H1 (cell line): ENCODE results near the gene NAMPT.

Experiments
- CBX5 ChIP-seq: fragments of 300-800, 300-1000 bp; sonication (generic); IDR thresholded peaks from 2 replicates; pipeline ENCODE4 v1.7.1; 2016; ENCODE audit warnings: antibody characterized with exemption, low read length, low read depth
- CEBPB ChIP-seq: IDR thresholded peaks from 2 replicates; pipeline ENCODE4 v1.6.1; 2012; ENCODE audit warnings: low read depth, low read length
- CREB1 ChIP-seq: IDR thresholded peaks from 2 replicates; pipeline ENCODE4 v1.6.1; 2012; ENCODE audit warnings: inconsistent platforms
- JUN ChIP-seq: IDR thresholded peaks from 2 replicates; pipeline ENCODE4 v1.6.1; 2011; ENCODE audit warnings: low read depth, mild to moderate bottlenecking, improper control_type of control experiment, low read length
- JUND ChIP-seq: IDR thresholded peaks from 2 replicates; pipeline ENCODE4 v1.6.1; 2011; ENCODE audit warnings: mild to moderate bottlenecking, improper control_type of control experiment, low read length
- KDM1A ChIP-seq: fragments of 200-600, 300-600 bp; sonication (generic); IDR thresholded peaks from 2 replicates; pipeline ENCODE4 v1.7.1; 2016; ENCODE audit warnings: mild to moderate bottlenecking, low read length, borderline replicate concordance
- POLR2AphosphoS5 ChIP-seq: IDR thresholded peaks from 2 replicates; pipeline ENCODE4 v1.6.1; 2011; ENCODE audit warnings: low read depth, low read length
- SP4 ChIP-seq: IDR thresholded peaks from 2 replicates; pipeline ENCODE4 v1.6.1; 2012; ENCODE audit warnings: low read length, inconsistent platforms
- TAF1 ChIP-seq: IDR thresholded peaks from 2 replicates; pipeline ENCODE4 v1.6.1; 2011; ENCODE audit warnings: mild to moderate bottlenecking, low read depth, low read length
- TCF12 ChIP-seq: IDR thresholded peaks from 2 replicates; pipeline ENCODE4 v1.6.1; 2011; ENCODE audit warnings: low read depth, mild to moderate bottlenecking, low read length
- TEAD4 ChIP-seq: IDR thresholded peaks from 2 replicates; pipeline ENCODE4 v1.6.1; 2012; ENCODE audit warnings: low read depth, low read length, inconsistent platforms, mixed read lengths
- YY1 ChIP-seq: IDR thresholded peaks from 2 replicates; pipeline ENCODE4 v1.6.1; 2011; ENCODE audit warnings: low read depth, mild to moderate bottlenecking, low read length
- TF ChIP-seq, protein P1 (sequence below), 3 experiments: IDR thresholded peaks; 1 replicate in 2 of 3; 2 replicates in 1 of 3; pipeline versions ENCODE4 v1.5.1 to v1.6.1; 2011; ENCODE audit warnings: low read length in 3 of 3, mild to moderate bottlenecking in 3 of 3, inconsistent platforms in 2 of 3, low read depth in 1 of 3, moderate library complexity in 1 of 3; ENCODE audit not compliant: insufficient read depth in 1 of 3; ENCODE audit errors: control extremely low read depth in 1 of 3
- TF ChIP-seq, protein P2 (sequence below): IDR thresholded peaks from 2 replicates; pipeline ENCODE4 v1.6.1; 2012; ENCODE audit warnings: inconsistent platforms

DNA sequence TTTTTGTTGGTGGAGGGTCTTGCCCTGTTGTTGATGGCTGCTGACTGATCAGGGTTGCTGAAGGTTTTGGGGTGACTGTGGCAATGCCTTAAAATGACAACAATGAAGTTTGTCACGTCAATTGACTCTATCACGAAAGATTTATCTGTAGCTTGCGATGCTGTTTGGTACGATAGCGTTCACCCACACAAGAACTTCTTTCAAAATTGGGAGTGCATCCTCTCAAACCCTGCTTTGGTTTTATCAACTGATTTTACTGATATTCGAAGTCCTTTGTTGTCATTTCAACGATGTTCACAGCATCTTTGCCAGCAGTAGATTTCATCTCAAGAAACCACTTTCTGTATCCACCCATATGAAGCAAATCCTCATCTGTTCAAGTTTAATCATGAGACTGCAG lies 26.0 kb downstream of the NAMPT start:
- TF ChIP-seq CBX5 (no peak), TEAD4 (no peak), YY1 (no peak), KDM1A (no peak), POLR2AphosphoS5 (no peak), JUND (no peak), TAF1 (no peak), TCF12 (no peak), JUN (no peak), SP4 (no peak), CREB1 (no peak), CEBPB (no peak)
- TF ChIP-seq, protein P1, sequence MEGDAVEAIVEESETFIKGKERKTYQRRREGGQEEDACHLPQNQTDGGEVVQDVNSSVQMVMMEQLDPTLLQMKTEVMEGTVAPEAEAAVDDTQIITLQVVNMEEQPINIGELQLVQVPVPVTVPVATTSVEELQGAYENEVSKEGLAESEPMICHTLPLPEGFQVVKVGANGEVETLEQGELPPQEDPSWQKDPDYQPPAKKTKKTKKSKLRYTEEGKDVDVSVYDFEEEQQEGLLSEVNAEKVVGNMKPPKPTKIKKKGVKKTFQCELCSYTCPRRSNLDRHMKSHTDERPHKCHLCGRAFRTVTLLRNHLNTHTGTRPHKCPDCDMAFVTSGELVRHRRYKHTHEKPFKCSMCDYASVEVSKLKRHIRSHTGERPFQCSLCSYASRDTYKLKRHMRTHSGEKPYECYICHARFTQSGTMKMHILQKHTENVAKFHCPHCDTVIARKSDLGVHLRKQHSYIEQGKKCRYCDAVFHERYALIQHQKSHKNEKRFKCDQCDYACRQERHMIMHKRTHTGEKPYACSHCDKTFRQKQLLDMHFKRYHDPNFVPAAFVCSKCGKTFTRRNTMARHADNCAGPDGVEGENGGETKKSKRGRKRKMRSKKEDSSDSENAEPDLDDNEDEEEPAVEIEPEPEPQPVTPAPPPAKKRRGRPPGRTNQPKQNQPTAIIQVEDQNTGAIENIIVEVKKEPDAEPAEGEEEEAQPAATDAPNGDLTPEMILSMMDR (IDR thresholded peaks at IDR 0.05; ENCODE audit: control extremely low read depth in 1 of 3, insufficient read depth in 1 of 3, low read depth in 1 of 3, low read length in 3 of 3) = no peak
- TF ChIP-seq, protein P2, sequence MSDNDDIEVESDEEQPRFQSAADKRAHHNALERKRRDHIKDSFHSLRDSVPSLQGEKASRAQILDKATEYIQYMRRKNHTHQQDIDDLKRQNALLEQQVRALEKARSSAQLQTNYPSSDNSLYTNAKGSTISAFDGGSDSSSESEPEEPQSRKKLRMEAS = no peak
